HCT116 (cell line): ENCODE data around the gene FRMD4A. TPM values are rescaled to one million over a fixed set of nuclear protein-coding genes. Genes with fewer than 3 reads are reported as not detected.

ENCODE experiments used
- ATAC-seq: fragments of 200-7000 bp; cut with Tn5 transposase; 2 replicates; pipeline ENCODE4 v1.9.1; 2020; ENCODE audit warnings: mild to moderate bottlenecking, moderate library complexity
- BruUV-seq: library from RNA; stranded (reverse); fragments of 400-500 nt; replicated peaks from 2 replicates; lab custom pipeline; 2021; lab: Mats Ljungman, UMichigan
- CTCF ChIA-PET: fragments of 300-600 bp; sonication (Branson Sonifier 250); formaldehyde crosslinking; loops from one replicate; lab custom pipeline; 2021; ENCODE audit warnings: antibody characterized with exemption; lab: Charles Lee
- POLR2A ChIA-PET: fragments of 300-600, 350-600 bp; sonication (Branson Sonifier 250); formaldehyde crosslinking; loops from one replicate; lab custom pipeline; 2021; ENCODE audit warnings: antibody characterized with exemption; lab: Charles Lee
- RAD21 ChIA-PET, 2 experiments: fragments of 300-600 bp; sonication (Branson Sonifier 250); formaldehyde crosslinking; loops; one replicate each; lab custom pipeline; 2023; ENCODE audit warnings: low total read pairs in 2 of 2; ENCODE audit not compliant: uncharacterized antibody in 2 of 2, unreplicated experiment in 2 of 2, low non-redundant PET in 1 of 2; lab: Charles Lee
- DNase-seq: peaks from one replicate; pipeline ENCODE4 v3.0.0-alpha.2; 2010; ENCODE audit warnings: low read depth, low spot score
- H2AFZ ChIP-seq: fragments of 200-600 bp; shearing (Covaris generic), sonication (generic); 2 replicates; pipeline ENCODE4 v1.6.1; 2017; ENCODE audit warnings: low read depth, mixed run types, mixed read lengths, antibody characterized with exemption, low read length; ENCODE audit not compliant: poor library complexity, severe bottlenecking
- H3K27ac ChIP-seq: 2 replicates; pipeline ENCODE4 v1.5.1; 2012; ENCODE audit warnings: low read depth, low read length
- H3K27me3 ChIP-seq: fragments of 200-600 bp; sonication (generic); 2 replicates; pipeline ENCODE4 v1.6.1; 2016; ENCODE audit warnings: mixed run types, low read length, mixed read lengths; ENCODE audit not compliant: insufficient read depth
- H3K36me3 ChIP-seq, 2 experiments: fragments of 200-500 bp in 1 of 2; fragments of 200-600 bp in 1 of 2; sonication (Bioruptor generic) in 1 of 2; sonication (generic) in 1 of 2; 2 replicates each; pipeline versions ENCODE4 v1.5.1 to v1.6.1; 2014 to 2016; ENCODE audit warnings: low read length in 2 of 2, inconsistent platforms in 1 of 2, mixed read lengths in 1 of 2, mixed run types in 1 of 2; ENCODE audit not compliant: insufficient read depth in 2 of 2, control insufficient read depth in 1 of 2
- H3K4me1 ChIP-seq, 2 experiments: fragments of 200-600 bp in 1 of 2; sonication (generic) in 1 of 2; 2 replicates each; pipeline versions ENCODE4 v1.5.1 to v1.6.1; 2012 to 2017; ENCODE audit warnings: low read length in 2 of 2, inconsistent platforms in 1 of 2, mild to moderate bottlenecking in 1 of 2, mixed read lengths in 1 of 2, mixed run types in 1 of 2, moderate library complexity in 1 of 2; ENCODE audit not compliant: insufficient read depth in 2 of 2, control insufficient read depth in 1 of 2
- H3K4me2 ChIP-seq: fragments of 200-600 bp; sonication (generic); 2 replicates; pipeline ENCODE4 v1.6.1; 2017; ENCODE audit warnings: mixed run types, low read length, mixed read lengths
- H3K4me3 ChIP-seq, 2 experiments: fragments of 200-600 bp in 1 of 2; sonication (generic) in 1 of 2; replicated peaks in 1 of 2; 2 replicates each; pipeline ENCODE4 v1.5.1; 2011 to 2016; ENCODE audit warnings: low read length in 2 of 2, control low read depth in 1 of 2, low read depth in 1 of 2, mild to moderate bottlenecking in 1 of 2, mixed read lengths in 1 of 2, mixed run types in 1 of 2
- H3K79me2 ChIP-seq: fragments of 200-600 bp; sonication (generic); 2 replicates; pipeline ENCODE4 v1.6.1; 2017; ENCODE audit warnings: mild to moderate bottlenecking, mixed run types, low read length, moderate library complexity, mixed read lengths; ENCODE audit not compliant: insufficient read depth
- H3K9ac ChIP-seq: fragments of 200-600 bp; sonication (generic); 2 replicates; pipeline ENCODE4 v1.6.1; 2016; ENCODE audit warnings: low read length, mixed read lengths
- H3K9me2 ChIP-seq: fragments of 200-600 bp; sonication (generic), shearing (Covaris generic); 2 replicates; pipeline ENCODE4 v1.6.1; 2017; ENCODE audit warnings: mixed run types, mild to moderate bottlenecking, moderate library complexity; ENCODE audit not compliant: insufficient read depth
- H3K9me3 ChIP-seq, 2 experiments: fragments of 200-500 bp in 1 of 2; fragments of 200-600 bp in 1 of 2; sonication (Bioruptor generic) in 1 of 2; sonication (generic) in 1 of 2; 2 replicates each; pipeline ENCODE4 v1.6.1; 2014 to 2017; ENCODE audit warnings: low read length in 2 of 2, mixed read lengths in 2 of 2, inconsistent platforms in 1 of 2, low read depth in 1 of 2, mild to moderate bottlenecking in 1 of 2, mixed run types in 1 of 2, moderate library complexity in 1 of 2; ENCODE audit not compliant: control insufficient read depth in 1 of 2, insufficient read depth in 1 of 2
- H4K20me1 ChIP-seq: fragments of 200-600 bp; sonication (generic), shearing (Covaris generic); 2 replicates; pipeline ENCODE4 v1.6.1; 2017; ENCODE audit warnings: mixed run types, mild to moderate bottlenecking, moderate library complexity; ENCODE audit not compliant: insufficient read depth
- ELF1 ChIP-seq: IDR thresholded peaks from 2 replicates; pipeline ENCODE4 v1.6.1; 2012; ENCODE audit warnings: low read depth, borderline replicate concordance
- EZH2 ChIP-seq: fragments of 200-600 bp; sonication (generic); IDR thresholded peaks from 2 replicates; pipeline ENCODE4 v1.6.1; 2017; ENCODE audit warnings: antibody characterized with exemption, mixed run types
- EZH2phosphoT487 ChIP-seq: fragments of 200-600 bp; IDR thresholded peaks from 2 replicates; pipeline ENCODE4 v1.6.1; 2018; ENCODE audit warnings: antibody characterized with exemption, borderline replicate concordance
- POLR2AphosphoS5 ChIP-seq: IDR thresholded peaks from 2 replicates; pipeline ENCODE4 v1.6.1; 2011; ENCODE audit warnings: mild to moderate bottlenecking, low read depth, low read length, moderate library complexity
- RAD21 ChIP-seq: IDR thresholded peaks from 2 replicates; pipeline ENCODE4 v1.6.1; 2012; ENCODE audit warnings: low read depth, mild to moderate bottlenecking
- TCF7L2 ChIP-seq: IDR thresholded peaks from 2 replicates; pipeline ENCODE4 v1.7.0; 2011; ENCODE audit warnings: borderline replicate concordance, inconsistent platforms; ENCODE audit not compliant: insufficient read depth, insufficient read length; ENCODE audit errors: extremely low read depth
- YY1 ChIP-seq: IDR thresholded peaks from 2 replicates; pipeline ENCODE4 v1.6.1; 2011; ENCODE audit warnings: low read length, low read depth, moderate library complexity, mild to moderate bottlenecking; ENCODE audit not compliant: insufficient replicate concordance; ENCODE audit errors: extremely low read depth
- ZFX ChIP-seq: fragments of 450-650 bp; IDR thresholded peaks from 2 replicates; pipeline ENCODE4 v1.6.1; 2017
- ZNF274 ChIP-seq: fragments of 200-500 bp; sonication (Bioruptor generic); IDR thresholded peaks from 2 replicates; pipeline ENCODE4 v1.6.1; 2014; ENCODE audit warnings: mild to moderate bottlenecking, low read depth, low read length, inconsistent platforms
- intact Hi-C: fragments of 100-400 bp; cut with micrococcal nuclease; formaldehyde crosslinking; loops from 2 replicates; pipeline ENCODE4 v1.10.0; 2022
- total RNA-seq: library from RNA; stranded (reverse); gene quantifications from one replicate; pipeline ENCODE4 v1.2.1, GENCODE V29; 2021; ENCODE audit not compliant: unreplicated experiment

Gene FRMD4A
- total RNA-seq, 1 experiment from 2014 or later = 0.20 TPM

GRCh38 chr10:13840036-13840435 is 490.7 kb downstream of the FRMD4A start (continued):
- no peak for TF ChIP-seq ZFX
- TF ChIP-seq TCF7L2 = no peak
- no peak for TF ChIP-seq ELF1

- BruUV-seq = no TSS peak
- TF ChIP-seq EZH2phosphoT487 (no peak), POLR2AphosphoS5 (no peak), EZH2 (no peak), RAD21 (no peak), TCF7L2 (no peak), ZNF274 (no peak), YY1 (no peak)
- peak overlapping the region; percentile 9; the same call in 1 of the 2 replicates for H3K4me2 ChIP-seq
- no peaks in the 10 kb centered on the region for H3K27me3 ChIP-seq
- H3K4me3 ChIP-seq = no peak overlapping the region
- no peaks in the 10 kb centered on the region for H3K79me2 ChIP-seq
- H3K4me1 ChIP-seq = peaks cover 0 to 9% of the 10 kb centered on the region in 2 experiments; a peak in 1 of 4 replicates
- H2AFZ ChIP-seq = no peak overlapping the region
- CTCF ChIA-PET = no interaction called here
- ATAC-seq (peak; percentile 74), DNase-seq (no peak)
- H3K9me2 ChIP-seq = no peaks in the 10 kb centered on the region
- no peak overlapping the region for H3K27ac ChIP-seq
- POLR2A ChIA-PET = no interaction called here
- H3K9ac ChIP-seq = no peak overlapping the region
- no peaks in the 10 kb centered on the region for H4K20me1 ChIP-seq
- H3K9me3 ChIP-seq = no peaks in the 10 kb centered on the region
- no peaks in the 10 kb centered on the region for H3K36me3 ChIP-seq
- RAD21 ChIA-PET = no interaction called here
- intact Hi-C loops = no loop called here
Measured at GRCh38 chr10:13839430-13839990, 491.2 kb downstream of the FRMD4A start.
